Measurements from ENCODE around the gene MELTF.

- TF ChIP-seq CTCF (IDR thresholded peaks at IDR 0.05) (no peak), POLR2AphosphoS5 (IDR thresholded peaks at IDR 0.05) (no peak), EP300 (IDR thresholded peaks at IDR 0.05; ENCODE audit: low read depth) (no peak)
Observed at GRCh38 chr3:196994056-196994455, 35.6 kb downstream of the MELTF start.
